GM23338 (cell line): ENCODE results near the gene TTC38. TPM values are rescaled to one million over a fixed set of nuclear protein-coding genes. Genes with fewer than 3 reads are reported as not detected.

ENCODE experiments used
- ATAC-seq: fragments of 200-7000 bp; cut with Tn5 transposase; 3 replicates; pipeline ENCODE4 v1.9.1; 2020
- DNase-seq: peaks from one replicate; pipeline ENCODE4 v3.0.0-alpha.2; 2015; ENCODE audit warnings: low spot score
- H2AFZ ChIP-seq: fragments of 200-600 bp; sonication (generic); 2 replicates; pipeline ENCODE4 v1.8.0; 2016; ENCODE audit warnings: antibody characterized with exemption, mild to moderate bottlenecking, moderate library complexity
- H3F3A ChIP-seq: fragments of 200-600 bp; sonication (generic); replicated peaks from 2 replicates; pipeline ENCODE4 v1.8.0; 2017; ENCODE audit warnings: antibody characterized with exemption, mixed run types, low read depth
- H3K27ac ChIP-seq: fragments of 200-600 bp; sonication (generic); 2 replicates; pipeline ENCODE4 v1.6.1; 2016; ENCODE audit warnings: low read depth
- H3K27me3 ChIP-seq: fragments of 200-600 bp; sonication (generic); 2 replicates; pipeline ENCODE4 v1.8.0; 2016; ENCODE audit warnings: mild to moderate bottlenecking, mixed run types, moderate library complexity; ENCODE audit not compliant: insufficient read depth
- H3K36me3 ChIP-seq: fragments of 200-600 bp; sonication (generic); 2 replicates; pipeline ENCODE4 v1.8.0; 2016; ENCODE audit warnings: mild to moderate bottlenecking; ENCODE audit not compliant: insufficient read depth
- H3K4me1 ChIP-seq: fragments of 200-600 bp; sonication (generic); 2 replicates; pipeline ENCODE4 v1.8.0; 2016; ENCODE audit warnings: mild to moderate bottlenecking, moderate library complexity; ENCODE audit not compliant: insufficient read depth
- H3K4me2 ChIP-seq: fragments of 200-600 bp; sonication (generic); 2 replicates; pipeline ENCODE4 v1.7.1; 2017; ENCODE audit warnings: mixed run types
- H3K4me3 ChIP-seq: fragments of 200-600 bp; sonication (generic); 2 replicates; pipeline ENCODE4 v1.6.1; 2016; ENCODE audit warnings: mixed run types
- H3K79me2 ChIP-seq: fragments of 200-600 bp; sonication (generic); replicated peaks from 2 replicates; pipeline ENCODE4 v1.8.0; 2017; ENCODE audit warnings: mild to moderate bottlenecking; ENCODE audit not compliant: insufficient read depth
- H3K9me2 ChIP-seq: fragments of 200-600 bp; sonication (generic); 2 replicates; pipeline ENCODE4 v1.8.0; 2017; ENCODE audit not compliant: insufficient read depth
- H4K20me1 ChIP-seq: fragments of 200-600 bp; sonication (generic); replicated peaks from 2 replicates; pipeline ENCODE4 v1.8.0; 2017; ENCODE audit warnings: mild to moderate bottlenecking; ENCODE audit not compliant: insufficient read depth
- H3K27ac Mint-ChIP-seq: 2 replicates; pipeline ENCODE4 v1.8.0; 2020; ENCODE audit warnings: inconsistent platforms, mild to moderate bottlenecking, moderate library complexity, mixed read lengths
- H3K27me3 Mint-ChIP-seq: 3 replicates; pipeline ENCODE4 v1.8.0; 2022; ENCODE audit warnings: low read depth, mild to moderate bottlenecking, moderate library complexity, mixed read lengths, inconsistent platforms; ENCODE audit not compliant: insufficient read depth, poor library complexity
- H3K36me3 Mint-ChIP-seq: 3 replicates; pipeline ENCODE4 v1.8.0; 2021; ENCODE audit warnings: low read depth, mild to moderate bottlenecking, inconsistent platforms, moderate library complexity, mixed read lengths
- H3K4me1 Mint-ChIP-seq: 3 replicates; pipeline ENCODE4 v1.8.0; 2020; ENCODE audit warnings: mild to moderate bottlenecking, inconsistent platforms, mixed read lengths
- H3K4me3 Mint-ChIP-seq: 3 replicates; pipeline ENCODE4 v1.8.0; 2021; ENCODE audit warnings: moderate library complexity, mild to moderate bottlenecking, inconsistent platforms, mixed read lengths
- H3K9me3 Mint-ChIP-seq: 3 replicates; pipeline ENCODE4 v1.8.0; 2020; ENCODE audit warnings: moderate library complexity, mild to moderate bottlenecking, inconsistent platforms, mixed read lengths
- CREB1 ChIP-seq: fragments of 250-450 bp; sonication (Bioruptor Pico); IDR thresholded peaks from 2 replicates; pipeline ENCODE4 v1.5.0; 2020; ENCODE audit warnings: low read depth, mild to moderate bottlenecking, moderate library complexity
- EZH2 ChIP-seq: fragments of 200-600 bp; sonication (generic); IDR thresholded peaks from one replicate; pipeline ENCODE4 v1.8.0; 2017; ENCODE audit warnings: antibody characterized with exemption, mild to moderate bottlenecking, low read depth; ENCODE audit not compliant: unreplicated experiment
- EZH2phosphoT487 ChIP-seq: fragments of 200-600 bp; sonication (generic); IDR thresholded peaks from one replicate; pipeline ENCODE4 v1.8.1; 2018; ENCODE audit warnings: antibody characterized with exemption; ENCODE audit not compliant: unreplicated experiment
- JUNB ChIP-seq: IDR thresholded peaks from one replicate; pipeline ENCODE4 v1.6.1; 2016; ENCODE audit warnings: antibody characterized with exemption; ENCODE audit not compliant: unreplicated experiment
- NANOG ChIP-seq: IDR thresholded peaks from 2 replicates; pipeline ENCODE4 v1.6.1; 2016; ENCODE audit warnings: antibody characterized with exemption, borderline replicate concordance
- ZNF114 ChIP-seq: fragments of 250-450 bp; sonication (Bioruptor Pico); IDR thresholded peaks from 2 replicates; pipeline ENCODE4 v1.5.0; 2020; ENCODE audit warnings: mild to moderate bottlenecking, moderate library complexity
- ZNF331 ChIP-seq: fragments of 250-450 bp; sonication (Bioruptor Pico); IDR thresholded peaks from 2 replicates; pipeline ENCODE4 v1.5.0; 2020; ENCODE audit warnings: low read depth, mild to moderate bottlenecking, moderate library complexity
- polyA plus RNA-seq: library from polyadenylated mRNA; unstranded; fragments of >200 nt; fragmentation: Nextera tagmentation; extraction: Ambion mirVana; gene quantifications from 2 replicates; pipeline ENCODE4 v1.2.1, GENCODE V29; 2016
- total RNA-seq: library from RNA; depleted of rRNA; stranded (reverse); fragments of >200 nt; shearing (Covaris generic); gene quantifications from 2 replicates; pipeline ENCODE4 v1.2.3, GENCODE V29; 2014
- TF ChIP-seq, protein P1 (sequence below): IDR thresholded peaks from 2 replicates; pipeline ENCODE4 v1.6.1; 2016; ENCODE audit warnings: antibody characterized with exemption
- TF ChIP-seq, protein P2 (sequence below): fragments of 250-450 bp; sonication (Bioruptor Pico); IDR thresholded peaks from 2 replicates; pipeline ENCODE4 v1.5.0; 2020; ENCODE audit warnings: mild to moderate bottlenecking, moderate library complexity
- TF ChIP-seq, protein P3 (sequence below), 2 experiments: fragments of 200-600 bp in 1 of 2; sonication (generic) in 1 of 2; conservative IDR thresholded peaks; 2 replicates each; pipeline versions ENCODE4 v1.5.1 to v1.6.1; 2016 to 2017; ENCODE audit warnings: antibody characterized with exemption in 2 of 2, low read depth in 2 of 2, mild to moderate bottlenecking in 2 of 2, moderate library complexity in 1 of 2

TTC38 gene
- total and polyA plus RNA-seq, 2 experiments from 2014 or later = 11.8 to 46.6 TPM

DNA sequence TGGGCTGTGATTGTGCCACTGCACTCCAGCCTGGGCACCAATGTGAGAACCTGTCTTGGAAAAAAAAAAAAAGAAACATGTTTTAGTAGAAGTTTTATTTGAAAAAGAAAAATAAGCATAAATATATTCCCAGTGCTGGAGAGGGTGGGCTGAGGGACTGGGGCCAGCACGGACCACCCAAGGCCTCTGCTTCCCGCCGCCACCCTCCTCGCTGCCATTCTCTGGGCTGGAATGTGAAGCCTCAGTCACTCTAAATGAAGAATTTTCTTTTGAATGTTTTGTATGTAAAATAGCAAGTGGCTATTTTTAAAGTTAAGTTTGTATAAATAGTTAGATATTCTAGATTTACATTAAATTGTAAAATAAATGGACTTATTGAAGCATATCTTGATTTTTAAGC is 62.6 kb downstream of the TTC38 start:
- Histone ChIP-seq H3K4me1 (no peaks in the 10 kb centered on the region; the same call in 1 of the 2 replicates), H4K20me1 (no peaks in the 10 kb centered on the region; the same call in 1 of the 2 replicates), H3K36me3 (peaks cover 10% of the 10 kb centered on the region), H3K27ac (no peak overlapping the region), H3F3A (no peaks in the 10 kb centered on the region), H3K4me3 (no peak overlapping the region), H3K79me2 (no peaks in the 10 kb centered on the region), H3K9me2 (no peaks in the 10 kb centered on the region), H3K4me2 (no peak overlapping the region), H2AFZ (no peak overlapping the region), H3K27me3 (no peaks in the 10 kb centered on the region)
- Mint-ChIP-seq H3K27me3 (peaks cover 11% of the 10 kb centered on the region), H3K36me3 (peaks cover 40% of the 10 kb centered on the region), H3K27ac (no peak overlapping the region), H3K4me1 (peaks cover 8% of the 10 kb centered on the region; the same call in 2 of the 3 replicates), H3K9me3 (no peaks in the 10 kb centered on the region), H3K4me3 (no peak overlapping the region)
- TF ChIP-seq ZNF331 (CRISPR knock-in tag) (no peak), CREB1 (no peak), JUNB (no peak), ZNF114 (CRISPR knock-in tag) (no peak)
- no peak for ATAC-seq
- DNase-seq = no peak

DNA sequence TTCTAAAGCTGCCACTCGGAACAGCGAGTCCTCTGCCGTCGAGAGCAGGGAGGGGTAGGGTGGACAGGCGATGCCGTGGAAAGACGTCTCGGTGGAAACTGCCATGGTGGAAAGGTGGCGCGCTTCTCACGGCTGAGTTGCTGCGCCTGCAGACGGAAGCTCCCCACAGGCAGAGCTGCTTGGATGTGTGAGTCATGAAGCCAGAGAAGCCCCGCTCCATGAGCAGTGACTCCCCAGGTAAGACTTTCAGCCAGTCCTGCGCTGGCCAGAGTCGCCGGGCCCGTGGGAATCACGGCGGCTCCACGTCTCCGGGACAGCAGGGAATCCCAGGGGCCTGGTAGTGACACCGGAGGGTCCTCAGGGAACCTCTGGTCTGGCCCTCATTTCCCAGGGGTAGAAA is 63.7 kb downstream of the TTC38 start:
- no peaks in the 10 kb centered on the region for H3F3A ChIP-seq
- H3K27me3 ChIP-seq = no peaks in the 10 kb centered on the region
- no peak overlapping the region for H3K4me2 ChIP-seq
- peaks cover 2% of the 10 kb centered on the region for H3K4me1 ChIP-seq
- Mint-ChIP-seq H3K36me3 (peaks cover 34% of the 10 kb centered on the region), H3K4me3 (no peak overlapping the region), H3K9me3 (no peaks in the 10 kb centered on the region), H3K27me3 (peaks cover 12% of the 10 kb centered on the region), H3K4me1 (peaks cover 11% of the 10 kb centered on the region), H3K27ac (no peak overlapping the region)
- H3K4me3 ChIP-seq = no peak overlapping the region
- ATAC-seq (no peak), DNase-seq (no peak)
- peaks cover 10% of the 10 kb centered on the region for H3K36me3 ChIP-seq
- H3K79me2 ChIP-seq = peaks cover 9% of the 10 kb centered on the region
- no peaks in the 10 kb centered on the region for H3K9me2 ChIP-seq
- no peak overlapping the region for H3K27ac ChIP-seq
- no peaks in the 10 kb centered on the region; the same call in 1 of the 2 replicates for H4K20me1 ChIP-seq
- H2AFZ ChIP-seq = no peak overlapping the region
- TF ChIP-seq, protein P1, sequence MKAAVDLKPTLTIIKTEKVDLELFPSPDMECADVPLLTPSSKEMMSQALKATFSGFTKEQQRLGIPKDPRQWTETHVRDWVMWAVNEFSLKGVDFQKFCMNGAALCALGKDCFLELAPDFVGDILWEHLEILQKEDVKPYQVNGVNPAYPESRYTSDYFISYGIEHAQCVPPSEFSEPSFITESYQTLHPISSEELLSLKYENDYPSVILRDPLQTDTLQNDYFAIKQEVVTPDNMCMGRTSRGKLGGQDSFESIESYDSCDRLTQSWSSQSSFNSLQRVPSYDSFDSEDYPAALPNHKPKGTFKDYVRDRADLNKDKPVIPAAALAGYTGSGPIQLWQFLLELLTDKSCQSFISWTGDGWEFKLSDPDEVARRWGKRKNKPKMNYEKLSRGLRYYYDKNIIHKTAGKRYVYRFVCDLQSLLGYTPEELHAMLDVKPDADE = no peak
- TF ChIP-seq, protein P2, sequence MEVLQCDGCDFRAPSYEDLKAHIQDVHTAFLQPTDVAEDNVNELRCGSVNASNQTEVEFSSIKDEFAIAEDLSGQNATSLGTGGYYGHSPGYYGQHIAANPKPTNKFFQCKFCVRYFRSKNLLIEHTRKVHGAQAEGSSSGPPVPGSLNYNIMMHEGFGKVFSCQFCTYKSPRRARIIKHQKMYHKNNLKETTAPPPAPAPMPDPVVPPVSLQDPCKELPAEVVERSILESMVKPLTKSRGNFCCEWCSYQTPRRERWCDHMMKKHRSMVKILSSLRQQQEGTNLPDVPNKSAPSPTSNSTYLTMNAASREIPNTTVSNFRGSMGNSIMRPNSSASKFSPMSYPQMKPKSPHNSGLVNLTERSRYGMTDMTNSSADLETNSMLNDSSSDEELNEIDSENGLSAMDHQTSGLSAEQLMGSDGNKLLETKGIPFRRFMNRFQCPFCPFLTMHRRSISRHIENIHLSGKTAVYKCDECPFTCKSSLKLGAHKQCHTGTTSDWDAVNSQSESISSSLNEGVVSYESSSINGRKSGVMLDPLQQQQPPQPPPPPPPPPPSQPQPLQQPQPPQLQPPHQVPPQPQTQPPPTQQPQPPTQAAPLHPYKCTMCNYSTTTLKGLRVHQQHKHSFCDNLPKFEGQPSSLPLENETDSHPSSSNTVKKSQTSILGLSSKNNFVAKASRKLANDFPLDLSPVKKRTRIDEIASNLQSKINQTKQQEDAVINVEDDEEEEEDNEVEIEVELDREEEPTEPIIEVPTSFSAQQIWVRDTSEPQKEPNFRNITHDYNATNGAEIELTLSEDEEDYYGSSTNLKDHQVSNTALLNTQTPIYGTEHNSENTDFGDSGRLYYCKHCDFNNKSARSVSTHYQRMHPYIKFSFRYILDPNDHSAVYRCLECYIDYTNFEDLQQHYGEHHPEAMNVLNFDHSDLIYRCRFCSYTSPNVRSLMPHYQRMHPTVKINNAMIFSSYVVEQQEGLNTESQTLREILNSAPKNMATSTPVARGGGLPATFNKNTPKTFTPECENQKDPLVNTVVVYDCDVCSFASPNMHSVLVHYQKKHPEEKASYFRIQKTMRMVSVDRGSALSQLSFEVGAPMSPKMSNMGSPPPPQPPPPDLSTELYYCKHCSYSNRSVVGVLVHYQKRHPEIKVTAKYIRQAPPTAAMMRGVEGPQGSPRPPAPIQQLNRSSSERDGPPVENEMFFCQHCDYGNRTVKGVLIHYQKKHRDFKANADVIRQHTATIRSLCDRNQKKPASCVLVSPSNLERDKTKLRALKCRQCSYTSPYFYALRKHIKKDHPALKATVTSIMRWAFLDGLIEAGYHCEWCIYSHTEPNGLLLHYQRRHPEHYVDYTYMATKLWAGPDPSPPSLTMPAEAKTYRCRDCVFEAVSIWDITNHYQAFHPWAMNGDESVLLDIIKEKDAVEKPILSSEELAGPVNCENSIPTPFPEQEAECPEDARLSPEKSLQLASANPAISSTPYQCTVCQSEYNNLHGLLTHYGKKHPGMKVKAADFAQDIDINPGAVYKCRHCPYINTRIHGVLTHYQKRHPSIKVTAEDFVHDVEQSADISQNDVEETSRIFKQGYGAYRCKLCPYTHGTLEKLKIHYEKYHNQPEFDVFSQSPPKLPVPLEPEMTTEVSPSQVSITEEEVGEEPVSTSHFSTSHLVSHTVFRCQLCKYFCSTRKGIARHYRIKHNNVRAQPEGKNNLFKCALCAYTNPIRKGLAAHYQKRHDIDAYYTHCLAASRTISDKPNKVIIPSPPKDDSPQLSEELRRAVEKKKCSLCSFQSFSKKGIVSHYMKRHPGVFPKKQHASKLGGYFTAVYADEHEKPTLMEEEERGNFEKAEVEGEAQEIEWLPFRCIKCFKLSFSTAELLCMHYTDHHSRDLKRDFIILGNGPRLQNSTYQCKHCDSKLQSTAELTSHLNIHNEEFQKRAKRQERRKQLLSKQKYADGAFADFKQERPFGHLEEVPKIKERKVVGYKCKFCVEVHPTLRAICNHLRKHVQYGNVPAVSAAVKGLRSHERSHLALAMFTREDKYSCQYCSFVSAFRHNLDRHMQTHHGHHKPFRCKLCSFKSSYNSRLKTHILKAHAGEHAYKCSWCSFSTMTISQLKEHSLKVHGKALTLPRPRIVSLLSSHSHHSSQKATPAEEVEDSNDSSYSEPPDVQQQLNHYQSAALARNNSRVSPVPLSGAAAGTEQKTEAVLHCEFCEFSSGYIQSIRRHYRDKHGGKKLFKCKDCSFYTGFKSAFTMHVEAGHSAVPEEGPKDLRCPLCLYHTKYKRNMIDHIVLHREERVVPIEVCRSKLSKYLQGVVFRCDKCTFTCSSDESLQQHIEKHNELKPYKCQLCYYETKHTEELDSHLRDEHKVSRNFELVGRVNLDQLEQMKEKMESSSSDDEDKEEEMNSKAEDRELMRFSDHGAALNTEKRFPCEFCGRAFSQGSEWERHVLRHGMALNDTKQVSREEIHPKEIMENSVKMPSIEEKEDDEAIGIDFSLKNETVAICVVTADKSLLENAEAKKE (CRISPR knock-in tag) = no peak
- TF ChIP-seq EZH2 (no peak), EZH2phosphoT487 (no peak), NANOG (no peak), ZNF331 (CRISPR knock-in tag) (no peak), CREB1 (no peak)
- TF ChIP-seq, protein P3, sequence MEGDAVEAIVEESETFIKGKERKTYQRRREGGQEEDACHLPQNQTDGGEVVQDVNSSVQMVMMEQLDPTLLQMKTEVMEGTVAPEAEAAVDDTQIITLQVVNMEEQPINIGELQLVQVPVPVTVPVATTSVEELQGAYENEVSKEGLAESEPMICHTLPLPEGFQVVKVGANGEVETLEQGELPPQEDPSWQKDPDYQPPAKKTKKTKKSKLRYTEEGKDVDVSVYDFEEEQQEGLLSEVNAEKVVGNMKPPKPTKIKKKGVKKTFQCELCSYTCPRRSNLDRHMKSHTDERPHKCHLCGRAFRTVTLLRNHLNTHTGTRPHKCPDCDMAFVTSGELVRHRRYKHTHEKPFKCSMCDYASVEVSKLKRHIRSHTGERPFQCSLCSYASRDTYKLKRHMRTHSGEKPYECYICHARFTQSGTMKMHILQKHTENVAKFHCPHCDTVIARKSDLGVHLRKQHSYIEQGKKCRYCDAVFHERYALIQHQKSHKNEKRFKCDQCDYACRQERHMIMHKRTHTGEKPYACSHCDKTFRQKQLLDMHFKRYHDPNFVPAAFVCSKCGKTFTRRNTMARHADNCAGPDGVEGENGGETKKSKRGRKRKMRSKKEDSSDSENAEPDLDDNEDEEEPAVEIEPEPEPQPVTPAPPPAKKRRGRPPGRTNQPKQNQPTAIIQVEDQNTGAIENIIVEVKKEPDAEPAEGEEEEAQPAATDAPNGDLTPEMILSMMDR (conservative IDR thresholded peaks at IDR 0.05; ENCODE audit: low read depth in 2 of 2) = no peak
